ENCODE data around the gene GSTK1. TPM values are rescaled to one million over a fixed set of nuclear protein-coding genes. Genes with fewer than 3 reads are reported as not detected.

Gene GSTK1
- total and polyA plus RNA-seq, 10 of the 15 experiments (the other 5 are each of a cell fraction or from before 2014, with no cell fraction given): 76.2 to 166 (median 127) TPM

DNA sequence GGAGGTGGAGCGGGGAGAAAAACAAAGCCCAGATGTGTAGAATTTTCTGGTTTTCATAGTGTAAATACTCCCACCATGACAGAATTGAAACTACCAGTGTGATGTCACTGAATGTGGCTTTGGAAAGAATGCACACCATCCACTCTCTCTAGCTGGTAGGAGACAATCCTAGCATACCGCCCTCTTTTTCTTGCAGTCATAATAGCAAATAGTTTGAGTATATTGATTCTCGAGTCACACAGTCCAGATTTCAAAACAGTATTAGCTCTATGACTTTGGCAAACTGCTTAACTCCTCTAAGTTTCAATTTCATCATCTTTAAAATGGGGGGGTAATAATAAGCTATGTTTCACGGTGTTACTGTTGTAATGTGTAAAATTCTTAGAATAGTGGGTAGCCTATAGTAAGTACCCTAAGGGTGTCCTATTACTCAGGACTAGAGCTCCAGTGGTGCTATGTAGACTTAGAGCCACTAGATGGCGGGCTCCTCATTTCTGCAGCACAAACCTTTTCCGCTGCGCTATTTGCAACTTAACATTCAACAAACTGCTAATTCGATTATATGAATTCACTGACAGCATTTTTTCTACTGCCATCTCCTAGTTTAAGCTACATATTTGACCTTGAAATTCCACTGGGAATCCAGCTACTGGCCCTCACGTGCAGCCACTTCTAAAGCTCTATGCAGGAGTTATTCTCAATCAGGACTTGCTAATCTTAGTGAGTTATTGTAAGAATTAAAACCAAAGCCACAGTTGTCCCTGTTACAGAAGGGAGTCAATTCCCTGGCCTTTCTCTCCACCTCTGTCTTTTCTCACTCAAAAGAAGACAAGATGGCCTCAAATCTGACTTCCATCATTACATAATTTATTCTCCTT is 22.7 kb upstream of the GSTK1 start (continued):
- TF ChIP-seq, protein P1, sequence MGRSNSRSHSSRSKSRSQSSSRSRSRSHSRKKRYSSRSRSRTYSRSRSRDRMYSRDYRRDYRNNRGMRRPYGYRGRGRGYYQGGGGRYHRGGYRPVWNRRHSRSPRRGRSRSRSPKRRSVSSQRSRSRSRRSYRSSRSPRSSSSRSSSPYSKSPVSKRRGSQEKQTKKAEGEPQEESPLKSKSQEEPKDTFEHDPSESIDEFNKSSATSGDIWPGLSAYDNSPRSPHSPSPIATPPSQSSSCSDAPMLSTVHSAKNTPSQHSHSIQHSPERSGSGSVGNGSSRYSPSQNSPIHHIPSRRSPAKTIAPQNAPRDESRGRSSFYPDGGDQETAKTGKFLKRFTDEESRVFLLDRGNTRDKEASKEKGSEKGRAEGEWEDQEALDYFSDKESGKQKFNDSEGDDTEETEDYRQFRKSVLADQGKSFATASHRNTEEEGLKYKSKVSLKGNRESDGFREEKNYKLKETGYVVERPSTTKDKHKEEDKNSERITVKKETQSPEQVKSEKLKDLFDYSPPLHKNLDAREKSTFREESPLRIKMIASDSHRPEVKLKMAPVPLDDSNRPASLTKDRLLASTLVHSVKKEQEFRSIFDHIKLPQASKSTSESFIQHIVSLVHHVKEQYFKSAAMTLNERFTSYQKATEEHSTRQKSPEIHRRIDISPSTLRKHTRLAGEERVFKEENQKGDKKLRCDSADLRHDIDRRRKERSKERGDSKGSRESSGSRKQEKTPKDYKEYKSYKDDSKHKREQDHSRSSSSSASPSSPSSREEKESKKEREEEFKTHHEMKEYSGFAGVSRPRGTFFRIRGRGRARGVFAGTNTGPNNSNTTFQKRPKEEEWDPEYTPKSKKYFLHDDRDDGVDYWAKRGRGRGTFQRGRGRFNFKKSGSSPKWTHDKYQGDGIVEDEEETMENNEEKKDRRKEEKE (IDR thresholded peaks at IDR 0.05): no peak
- TF ChIP-seq HDAC6 (IDR thresholded peaks at IDR 0.05; ENCODE audit: unreplicated experiment): no peak
- TF ChIP-seq HDGF (IDR thresholded peaks at IDR 0.05): no peak
- TF ChIP-seq CHD1 (IDR thresholded peaks at IDR 0.05; ENCODE audit: low read depth, low read length): no peak
- no peak for TF ChIP-seq ATF7 (IDR thresholded peaks at IDR 0.05; ENCODE audit: low read depth)
- no peak for TF ChIP-seq TCF12 (IDR thresholded peaks at IDR 0.05; ENCODE audit: low read depth, low read length)
- no peak for TF ChIP-seq BMI1 (IDR thresholded peaks at IDR 0.05; ENCODE audit: borderline replicate concordance)
- no peak for TF ChIP-seq RELA (IDR thresholded peaks at IDR 0.05; ENCODE audit: borderline replicate concordance, partially characterized antibody)

DNA sequence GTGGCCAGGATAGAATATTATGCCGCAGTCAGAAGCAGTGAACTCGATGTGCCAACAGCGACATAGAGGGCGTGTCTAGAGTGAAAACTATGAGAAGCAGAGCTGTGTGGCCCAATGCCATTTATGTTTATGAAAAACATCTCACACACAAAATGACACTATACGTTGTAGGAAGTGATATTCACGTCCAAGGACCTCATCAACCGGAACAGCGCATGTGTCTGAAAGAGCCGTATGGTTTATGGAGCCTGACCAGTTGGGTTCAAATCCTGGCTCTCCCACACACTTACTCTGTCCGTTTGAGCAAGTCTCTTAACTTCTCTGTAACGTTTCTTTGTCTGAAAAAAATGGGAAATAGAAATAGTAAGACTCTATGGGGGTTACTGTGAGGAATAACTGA is 20.9 kb upstream of the GSTK1 start:
- ATAC-seq (no peak), FAIRE-seq (no peak), DNase-seq (ENCODE audit: low read depth, low spot score) (no peak)
- H3K4me2 ChIP-seq (ENCODE audit: control insufficient read depth, insufficient read depth): no peak overlapping the region
- H3K4me3 ChIP-seq: no peak overlapping the region
- ChIA-PET CTCF (interaction anchor here (0.7 to 6.9 kb wide), 4 partner anchors 46 to 886 kb away, joined by 3 to 124 read pairs (median 4); partner anchors contain the start of gene CASP2), POLR2A (no interaction called here), RAD21 (ENCODE audit: unreplicated experiment) (no interaction called here), SMC1A (ENCODE audit: uncharacterized antibody, unreplicated experiment) (interaction anchor here (0.8 to 3.3 kb wide), 4 partner anchors 161 to 175 kb away, joined by 3 to 73 read pairs (median 4); no protein-coding TSS in a partner anchor)
- H3K9me3 ChIP-seq (replicated peaks; ENCODE audit: control insufficient read depth, insufficient read depth, low read length): no peaks in the 10 kb centered on the region; the same call in 2 of the 3 replicates
- no peaks in the 10 kb centered on the region for H3K36me3 ChIP-seq (ENCODE audit: control insufficient read depth in 2 of 2, insufficient read depth in 2 of 2, low read length in 1 of 2)
- in situ Hi-C loops (cut with MboI): no loop called here
- H3K4me1 ChIP-seq (ENCODE audit: control insufficient read depth, insufficient read depth, low read length): no peaks in the 10 kb centered on the region
- H3K9ac ChIP-seq (ENCODE audit: control insufficient read depth, insufficient read depth, low read length): no peak overlapping the region
- no peaks in the 10 kb centered on the region for H3K79me2 ChIP-seq (ENCODE audit: control insufficient read depth, insufficient read depth, low read length)
- no peaks in the 10 kb centered on the region for H4K20me1 ChIP-seq (ENCODE audit: control insufficient read depth, insufficient read depth)
- no peak for TF ChIP-seq KLF5 (IDR thresholded peaks at IDR 0.05; ENCODE audit: partially characterized antibody)
- TF ChIP-seq, protein P2, sequence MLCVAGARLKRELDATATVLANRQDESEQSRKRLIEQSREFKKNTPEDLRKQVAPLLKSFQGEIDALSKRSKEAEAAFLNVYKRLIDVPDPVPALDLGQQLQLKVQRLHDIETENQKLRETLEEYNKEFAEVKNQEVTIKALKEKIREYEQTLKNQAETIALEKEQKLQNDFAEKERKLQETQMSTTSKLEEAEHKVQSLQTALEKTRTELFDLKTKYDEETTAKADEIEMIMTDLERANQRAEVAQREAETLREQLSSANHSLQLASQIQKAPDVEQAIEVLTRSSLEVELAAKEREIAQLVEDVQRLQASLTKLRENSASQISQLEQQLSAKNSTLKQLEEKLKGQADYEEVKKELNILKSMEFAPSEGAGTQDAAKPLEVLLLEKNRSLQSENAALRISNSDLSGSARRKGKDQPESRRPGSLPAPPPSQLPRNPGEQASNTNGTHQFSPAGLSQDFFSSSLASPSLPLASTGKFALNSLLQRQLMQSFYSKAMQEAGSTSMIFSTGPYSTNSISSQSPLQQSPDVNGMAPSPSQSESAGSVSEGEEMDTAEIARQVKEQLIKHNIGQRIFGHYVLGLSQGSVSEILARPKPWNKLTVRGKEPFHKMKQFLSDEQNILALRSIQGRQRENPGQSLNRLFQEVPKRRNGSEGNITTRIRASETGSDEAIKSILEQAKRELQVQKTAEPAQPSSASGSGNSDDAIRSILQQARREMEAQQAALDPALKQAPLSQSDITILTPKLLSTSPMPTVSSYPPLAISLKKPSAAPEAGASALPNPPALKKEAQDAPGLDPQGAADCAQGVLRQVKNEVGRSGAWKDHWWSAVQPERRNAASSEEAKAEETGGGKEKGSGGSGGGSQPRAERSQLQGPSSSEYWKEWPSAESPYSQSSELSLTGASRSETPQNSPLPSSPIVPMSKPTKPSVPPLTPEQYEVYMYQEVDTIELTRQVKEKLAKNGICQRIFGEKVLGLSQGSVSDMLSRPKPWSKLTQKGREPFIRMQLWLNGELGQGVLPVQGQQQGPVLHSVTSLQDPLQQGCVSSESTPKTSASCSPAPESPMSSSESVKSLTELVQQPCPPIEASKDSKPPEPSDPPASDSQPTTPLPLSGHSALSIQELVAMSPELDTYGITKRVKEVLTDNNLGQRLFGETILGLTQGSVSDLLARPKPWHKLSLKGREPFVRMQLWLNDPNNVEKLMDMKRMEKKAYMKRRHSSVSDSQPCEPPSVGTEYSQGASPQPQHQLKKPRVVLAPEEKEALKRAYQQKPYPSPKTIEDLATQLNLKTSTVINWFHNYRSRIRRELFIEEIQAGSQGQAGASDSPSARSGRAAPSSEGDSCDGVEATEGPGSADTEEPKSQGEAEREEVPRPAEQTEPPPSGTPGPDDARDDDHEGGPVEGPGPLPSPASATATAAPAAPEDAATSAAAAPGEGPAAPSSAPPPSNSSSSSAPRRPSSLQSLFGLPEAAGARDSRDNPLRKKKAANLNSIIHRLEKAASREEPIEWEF (IDR thresholded peaks at IDR 0.05; ENCODE audit: insufficient replicate concordance, low read depth, low read length): no peak
- no peak for TF ChIP-seq RAD21 (IDR thresholded peaks at IDR 0.05; ENCODE audit: insufficient read depth, low read depth, low read length)
- TF ChIP-seq ZNF622 (IDR thresholded peaks at IDR 0.05): no peak
- H3K27ac ChIP-seq (ENCODE audit: control insufficient read depth, insufficient read depth): no peak overlapping the region
- no TSS peak for BruUV-seq (replicated peaks)
- H2AFZ ChIP-seq (ENCODE audit: control insufficient read depth, low read depth, low read length): no peak overlapping the region
- intact Hi-C loops (cut with micrococcal nuclease; ENCODE audit: unreplicated experiment): loop anchor here (10.0 kb wide), 1 partner anchor 882 kb away; the partner anchor contains the start of gene OR2A14
- H3K27me3 ChIP-seq (replicated peaks in 1 of 2; ENCODE audit: control insufficient read depth in 2 of 2, insufficient read depth in 2 of 2, low read length in 1 of 2): no peaks in the 10 kb centered on the region
- 57% methylated on average over 11 of the region's 11 CpGs for whole genome bisulfite sequencing (ENCODE audit: insufficient coverage, insufficient replicate concordance, low lambda C conversion rate, missing lambda C conversion rate)
